Occipital lobe (tissue), 2 donors: ENCODE measurements around the gene CHST11. TPM values are rescaled to one million over a fixed set of nuclear protein-coding genes. Genes with fewer than 3 reads are reported as not detected.
"Not testable (repeated sequence)": the region's sequence is repeated elsewhere in the genome, so short reads cannot be mapped to it uniquely, and the experiment has no call there.

ENCODE experiments used
- DNase-seq: peaks from one replicate; lab custom pipeline; 2025; lab: John Stamatoyannopoulos, UW
- total RNA-seq: library from RNA; depleted of rRNA; stranded (reverse); fragments of >200 nt; gene quantifications from one replicate; pipeline ENCODE4 v1.2.3, GENCODE V29; 2014

The CHST11 gene
- total RNA-seq, 1 donor from 2014 or later = 29.0 TPM

DNA sequence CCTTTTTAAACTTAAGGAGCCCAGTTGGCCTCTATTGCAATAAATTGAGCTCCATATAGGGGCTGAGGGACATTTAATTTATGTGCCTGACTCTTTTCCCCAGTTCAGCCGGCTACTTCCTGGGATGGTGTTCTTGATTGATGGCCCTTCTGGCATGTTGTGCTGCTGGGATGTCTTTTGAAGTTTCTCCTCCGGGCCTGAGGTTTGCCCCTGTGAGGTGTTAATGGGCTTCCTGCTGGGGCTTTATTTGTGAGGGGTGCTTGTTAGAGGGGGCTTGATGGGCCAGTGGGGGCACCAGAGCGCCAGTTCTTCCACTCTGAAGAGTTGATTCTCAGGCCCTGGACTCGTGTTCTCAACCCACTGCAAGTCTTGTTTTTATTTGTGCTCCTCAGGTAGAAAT lies 69.6 kb downstream of the CHST11 start:
- DNase-seq = no peak

DNA sequence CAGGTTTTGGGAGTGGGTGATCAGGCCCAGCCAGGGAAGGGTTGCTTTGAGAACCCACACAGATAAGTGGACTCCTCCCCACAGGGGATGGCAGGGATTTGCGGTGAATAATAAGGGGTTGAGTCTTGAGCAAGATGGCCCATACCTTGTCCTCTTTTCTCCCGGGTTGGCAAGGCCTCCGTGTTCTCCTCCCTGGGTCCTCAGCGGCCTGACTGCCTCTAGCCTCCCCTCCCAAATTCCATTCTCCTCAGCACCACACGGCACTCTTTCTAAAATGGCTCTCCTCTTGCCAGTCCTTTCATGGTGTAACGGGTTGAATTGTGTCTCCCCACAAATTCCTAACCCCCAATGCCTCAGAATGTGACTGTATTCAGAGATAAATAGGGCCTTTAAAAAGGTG lies 70.0 kb downstream of the CHST11 start:
- DNase-seq = no peak

DNA sequence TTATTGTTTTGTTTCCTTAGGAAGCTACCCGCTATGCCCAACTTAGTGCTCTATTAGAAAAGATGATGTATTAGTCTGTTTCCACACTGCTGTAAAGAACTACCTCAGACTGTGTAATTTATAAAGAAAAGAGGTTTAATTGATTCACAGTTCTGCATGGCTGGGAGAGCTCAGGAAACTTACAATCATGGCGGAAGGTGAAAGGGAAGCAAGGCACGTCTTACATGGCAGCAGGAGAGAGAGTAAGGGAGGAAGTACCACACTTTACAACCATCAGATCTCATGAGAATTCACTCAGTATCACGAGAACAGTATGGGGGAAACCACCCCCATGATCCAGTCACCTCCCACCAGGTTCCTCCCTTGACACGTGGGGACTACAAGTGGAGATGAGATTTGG lies 70.9 kb downstream of the CHST11 start:
- not testable (repeated sequence) for DNase-seq

DNA sequence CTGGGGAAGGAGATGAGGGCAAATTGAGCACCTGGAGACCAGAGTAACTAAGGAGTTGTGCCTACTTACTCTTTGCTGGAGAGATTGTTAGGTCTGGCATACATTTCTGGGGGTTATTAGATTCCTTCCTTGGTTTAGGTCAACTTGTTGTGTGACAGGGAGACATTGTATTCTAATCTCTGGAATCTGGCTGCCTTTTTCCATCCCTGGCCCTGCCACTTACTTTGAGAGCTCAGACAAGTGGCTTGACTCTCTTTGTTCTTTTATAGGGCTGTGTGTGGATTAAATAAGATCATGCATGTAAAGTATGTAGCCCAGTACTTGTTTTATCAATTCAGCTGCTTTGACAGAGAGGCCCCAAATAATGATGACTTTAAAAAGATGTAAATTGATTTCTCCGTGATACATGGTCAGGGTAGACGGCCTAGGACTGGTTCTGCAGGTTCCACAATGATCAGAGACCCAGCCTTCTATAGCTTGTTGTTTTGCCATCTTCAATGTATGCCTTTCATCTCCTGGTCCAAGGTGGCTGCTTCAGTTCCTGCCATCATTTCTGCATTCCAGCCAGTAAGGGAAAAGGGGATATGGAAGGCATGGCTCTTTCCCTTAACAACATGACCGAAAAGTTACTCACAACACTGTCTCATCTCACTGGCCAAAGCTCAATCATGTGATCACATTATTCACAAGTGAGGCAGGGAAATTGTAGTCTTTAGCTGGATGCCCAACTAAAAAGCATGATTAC lies 72.6 kb downstream of the CHST11 start:
- no peak for DNase-seq

DNA sequence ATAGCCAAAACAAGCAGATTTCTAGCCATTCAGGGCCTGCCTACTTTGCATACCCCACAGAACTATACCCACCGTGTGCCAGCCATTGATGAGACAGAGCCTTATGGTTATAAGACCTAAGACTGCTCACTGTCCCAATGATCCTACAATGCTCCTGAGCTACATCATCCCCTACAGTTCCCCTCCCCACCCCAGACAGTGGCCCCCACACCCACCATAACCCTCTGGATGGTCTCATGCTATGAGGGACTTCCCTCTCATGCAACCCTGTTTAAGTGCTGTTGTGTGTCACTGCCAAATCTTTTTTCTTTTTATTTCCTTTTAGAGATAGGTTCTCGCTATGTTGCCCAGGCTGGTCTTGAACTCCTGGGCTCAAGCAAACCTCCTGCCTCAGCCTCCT lies 75.9 kb downstream of the CHST11 start:
- no peak for DNase-seq

DNA sequence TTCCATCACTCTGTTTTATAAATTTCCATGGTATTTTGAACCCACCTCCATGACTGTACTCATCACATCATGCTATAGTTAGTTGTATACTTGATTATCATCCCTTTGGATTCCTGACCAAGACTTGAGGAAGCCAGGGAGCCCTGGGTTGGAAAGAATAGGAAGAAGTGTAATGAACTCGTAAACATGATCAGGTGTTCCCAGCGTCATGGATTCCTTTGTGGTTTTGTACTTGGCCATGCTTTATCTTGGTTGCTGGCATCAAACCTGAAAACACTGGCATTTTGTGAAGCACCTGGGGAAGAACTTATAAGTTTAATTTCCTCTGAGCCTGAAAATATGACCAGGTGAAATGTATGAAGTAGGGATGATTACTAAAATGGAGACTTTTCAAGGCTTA lies 76.4 kb downstream of the CHST11 start:
- DNase-seq = no peak

DNA sequence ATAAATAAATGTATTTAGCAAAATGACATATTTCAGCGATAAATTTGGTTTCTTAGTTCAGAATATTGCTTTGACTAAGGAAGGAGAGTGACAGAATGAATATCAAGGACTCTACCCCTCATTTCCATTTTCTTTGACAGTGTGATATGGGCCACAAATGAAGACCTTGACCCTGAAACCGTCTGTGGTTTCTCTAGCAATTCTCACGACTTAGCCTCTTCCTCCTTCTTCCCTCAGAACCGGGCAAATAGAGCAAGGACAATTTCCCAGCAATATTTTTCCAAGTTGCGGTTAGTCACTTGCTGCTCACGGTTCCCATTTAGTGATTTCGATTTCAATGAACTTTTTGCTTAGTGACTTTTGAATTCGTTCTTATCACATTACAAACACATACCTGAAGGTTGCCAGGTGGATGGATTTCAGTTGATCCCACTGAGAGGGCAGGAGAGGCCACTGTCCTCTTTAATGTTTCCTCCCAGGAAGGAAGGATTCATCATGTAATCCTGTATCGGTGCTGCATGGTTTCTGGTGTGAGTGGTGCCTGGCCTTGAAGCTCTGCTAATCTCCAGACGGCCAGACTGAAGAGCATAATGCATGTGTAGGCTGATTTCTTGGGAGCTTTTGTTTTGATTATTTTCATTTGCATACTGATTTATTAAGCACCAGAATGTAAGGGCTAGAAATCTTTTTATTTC lies 77.6 kb downstream of the CHST11 start:
- DNase-seq = no peak

DNA sequence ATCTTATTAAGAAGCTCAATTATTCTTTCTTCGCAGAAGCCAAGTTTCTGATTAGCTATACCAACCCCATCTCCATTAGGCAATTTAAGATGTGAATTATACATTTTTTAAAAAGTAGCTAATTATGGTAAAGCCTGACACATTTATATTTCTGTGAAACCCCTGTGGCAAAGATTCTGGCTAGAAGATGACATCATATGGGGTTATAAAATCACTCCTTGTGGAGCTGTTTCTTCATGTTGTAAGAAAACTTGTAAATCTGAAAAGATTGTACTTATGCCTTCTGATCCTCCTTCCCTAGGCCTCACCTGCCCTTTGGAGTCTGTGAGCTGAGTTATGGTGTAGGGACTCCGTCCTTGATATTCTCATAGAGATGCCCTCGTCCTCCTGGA lies 78.1 kb downstream of the CHST11 start:
- no peak for DNase-seq

DNA sequence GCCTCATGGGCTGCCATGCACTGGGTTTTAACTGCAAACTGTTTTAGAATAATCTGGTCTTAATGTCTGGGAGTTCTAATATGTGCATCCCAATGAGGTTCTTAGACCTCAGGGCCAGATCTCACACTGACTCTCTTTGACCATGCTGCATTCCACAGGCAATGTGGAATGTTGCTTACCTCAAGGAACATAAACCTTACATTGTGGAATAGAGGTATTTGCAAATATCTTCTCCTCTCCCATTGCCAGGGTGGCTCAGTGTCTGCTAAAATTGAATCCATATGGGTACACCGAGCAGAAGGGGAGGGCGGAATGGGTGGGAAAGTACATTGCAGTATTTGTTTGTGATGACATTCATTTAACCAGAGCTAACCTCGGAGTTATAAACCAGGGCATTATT lies 78.6 kb downstream of the CHST11 start:
- DNase-seq = no peak

DNA sequence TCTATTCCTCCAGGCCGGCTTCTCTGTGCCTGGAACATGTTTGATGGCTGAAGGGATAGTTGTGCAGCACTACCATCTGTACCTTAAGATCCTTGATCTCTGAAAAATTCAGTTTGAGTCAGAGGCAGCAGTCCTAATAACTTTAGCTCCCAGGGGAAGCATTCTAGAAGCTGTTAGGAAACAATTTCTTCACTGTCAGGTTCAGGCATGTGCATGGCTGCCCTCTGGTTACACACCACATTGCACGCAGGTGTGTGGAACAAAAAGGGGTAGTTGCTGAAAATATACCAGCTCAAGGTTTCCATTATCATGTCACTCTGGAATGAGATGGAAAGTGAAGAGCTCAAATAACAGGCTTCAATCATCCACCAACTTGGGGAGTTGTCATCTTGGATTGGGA lies 80.1 kb downstream of the CHST11 start:
- DNase-seq = no peak

DNA sequence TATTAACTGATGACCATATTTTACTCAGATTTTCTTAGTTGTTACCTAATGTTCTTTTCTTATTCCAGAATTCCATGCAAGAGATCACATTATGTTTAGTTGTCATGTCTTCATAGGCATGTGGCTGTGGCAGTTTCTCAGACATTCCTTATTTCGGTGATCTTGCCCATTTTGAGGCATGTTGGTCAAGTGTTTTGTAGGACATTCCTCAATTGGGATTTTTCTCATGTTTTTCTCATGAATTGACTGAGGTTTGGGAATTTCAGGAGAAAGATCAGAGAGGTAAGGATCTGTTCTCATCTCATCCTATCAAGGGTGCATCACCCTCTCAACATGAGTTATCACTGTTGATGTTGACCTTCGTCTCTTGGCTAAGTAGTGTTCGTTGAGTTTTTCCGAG lies 81.3 kb downstream of the CHST11 start:
- DNase-seq = no peak

DNA sequence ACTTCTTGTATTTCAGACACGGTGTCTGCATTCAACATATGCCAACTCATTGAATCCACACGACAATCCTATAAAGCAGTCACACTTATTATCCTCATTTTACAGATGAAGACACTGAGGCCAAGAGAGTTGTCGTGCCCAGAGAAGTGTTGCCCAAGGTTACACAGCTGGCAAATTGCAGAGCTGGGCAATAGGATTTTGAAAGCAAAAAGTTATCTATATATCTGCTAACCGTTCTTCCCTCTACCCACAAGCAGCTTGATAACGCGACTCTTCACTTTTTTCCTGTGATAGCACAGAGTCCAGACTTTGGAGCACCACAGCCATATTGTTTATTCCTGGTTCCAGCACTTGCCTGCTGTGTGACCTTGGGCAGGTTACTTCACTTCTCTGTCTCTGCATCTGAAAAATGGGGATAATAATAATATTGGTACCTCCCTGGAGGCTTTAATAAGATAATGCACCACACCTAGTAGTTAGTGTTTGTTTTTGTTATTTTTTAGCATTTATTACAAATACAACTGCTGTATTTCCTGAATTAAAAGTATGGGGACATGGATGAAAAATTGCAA lies 82.2 kb downstream of the CHST11 start:
- DNase-seq = no peak

DNA sequence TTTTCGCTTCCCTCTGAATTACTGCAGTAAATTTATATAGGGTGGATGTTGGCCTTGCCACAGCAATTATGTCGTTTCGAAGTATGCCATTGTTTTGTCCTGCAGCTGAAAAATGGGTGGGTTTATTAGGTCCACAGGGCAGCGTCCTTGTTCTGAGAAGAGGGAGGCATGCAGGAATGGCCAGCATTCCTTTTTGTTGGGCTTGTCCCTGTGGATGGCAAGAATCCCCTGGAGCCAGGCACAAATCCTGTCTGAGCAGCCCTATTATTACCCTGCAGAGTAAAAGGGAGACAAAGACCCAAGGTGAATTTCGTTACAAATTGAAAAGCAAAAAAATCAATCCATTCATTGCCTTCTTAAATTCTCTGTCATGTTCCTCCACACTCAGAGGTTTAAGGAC lies 88.1 kb downstream of the CHST11 start:
- DNase-seq = no peak

DNA sequence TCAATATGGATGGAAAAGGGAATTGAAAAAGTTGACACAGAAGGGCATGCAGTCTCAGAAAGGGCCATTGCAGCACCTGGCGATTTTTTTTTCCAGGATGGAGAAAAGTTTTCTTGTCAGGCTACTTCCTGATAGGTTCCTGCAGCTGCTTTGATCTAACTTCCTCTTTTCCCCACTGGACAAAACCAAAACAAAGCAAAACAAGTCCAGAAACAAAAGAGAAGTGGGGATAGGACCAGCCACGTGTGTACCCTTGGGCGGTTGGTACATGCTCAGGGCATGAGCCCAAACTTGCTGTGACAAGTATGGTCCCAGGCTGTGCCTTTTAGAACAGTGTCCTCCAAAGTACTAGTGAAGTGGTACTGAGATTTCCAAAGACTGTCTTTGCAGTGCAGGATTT lies 89.8 kb downstream of the CHST11 start:
- no peak for DNase-seq

DNA sequence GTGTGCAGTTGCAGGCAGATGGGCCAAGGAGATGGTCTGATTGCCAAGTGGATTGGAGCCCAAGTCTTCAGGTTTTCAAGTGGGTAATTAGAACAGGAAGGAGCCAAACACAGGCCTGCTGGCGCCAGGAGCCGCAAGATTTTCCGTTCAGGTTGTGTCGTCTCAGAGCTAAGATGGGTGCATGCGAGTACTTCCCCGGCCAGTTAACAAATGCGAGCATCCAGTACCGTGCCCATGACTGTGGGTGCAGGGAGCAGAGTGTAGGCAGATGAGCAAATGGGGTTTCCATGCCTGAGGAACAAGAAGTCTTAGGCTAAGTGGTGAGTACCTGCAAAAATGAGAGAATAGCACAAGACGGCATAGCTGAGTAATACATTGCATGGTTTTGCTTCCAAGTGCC lies 90.5 kb downstream of the CHST11 start:
- DNase-seq = no peak

DNA sequence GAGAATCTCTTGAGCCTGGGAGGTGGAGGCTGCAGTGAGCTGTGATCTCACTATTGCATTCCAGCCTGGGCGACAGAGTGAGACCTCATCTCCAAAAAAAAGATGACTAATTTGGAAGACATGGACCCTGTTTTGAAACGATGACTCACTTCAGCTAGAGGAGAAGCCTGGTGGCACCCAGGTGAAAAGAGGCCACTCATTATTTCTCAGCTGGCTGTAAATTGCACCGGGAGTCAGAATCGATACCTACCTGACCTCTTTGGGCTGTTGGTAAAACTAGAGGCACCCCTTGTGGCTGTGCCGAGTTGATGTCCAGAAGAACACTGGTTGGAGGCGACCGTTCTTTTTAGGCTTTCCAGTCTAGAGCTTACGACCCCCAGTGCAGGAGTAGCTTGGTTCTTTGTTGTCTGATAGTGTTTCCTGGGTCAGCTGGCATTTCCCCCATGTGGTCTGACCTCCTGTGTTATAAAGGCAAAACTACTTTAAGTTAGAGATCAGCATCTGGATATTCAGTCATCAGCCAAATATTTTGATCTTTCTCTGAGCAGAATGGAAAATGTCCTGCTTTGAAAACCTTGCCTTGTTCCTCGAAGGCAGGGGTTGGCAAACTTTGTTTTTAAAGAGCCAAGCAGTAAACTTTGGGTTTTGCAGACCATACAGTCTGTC lies 93.2 kb downstream of the CHST11 start:
- no peak for DNase-seq

DNA sequence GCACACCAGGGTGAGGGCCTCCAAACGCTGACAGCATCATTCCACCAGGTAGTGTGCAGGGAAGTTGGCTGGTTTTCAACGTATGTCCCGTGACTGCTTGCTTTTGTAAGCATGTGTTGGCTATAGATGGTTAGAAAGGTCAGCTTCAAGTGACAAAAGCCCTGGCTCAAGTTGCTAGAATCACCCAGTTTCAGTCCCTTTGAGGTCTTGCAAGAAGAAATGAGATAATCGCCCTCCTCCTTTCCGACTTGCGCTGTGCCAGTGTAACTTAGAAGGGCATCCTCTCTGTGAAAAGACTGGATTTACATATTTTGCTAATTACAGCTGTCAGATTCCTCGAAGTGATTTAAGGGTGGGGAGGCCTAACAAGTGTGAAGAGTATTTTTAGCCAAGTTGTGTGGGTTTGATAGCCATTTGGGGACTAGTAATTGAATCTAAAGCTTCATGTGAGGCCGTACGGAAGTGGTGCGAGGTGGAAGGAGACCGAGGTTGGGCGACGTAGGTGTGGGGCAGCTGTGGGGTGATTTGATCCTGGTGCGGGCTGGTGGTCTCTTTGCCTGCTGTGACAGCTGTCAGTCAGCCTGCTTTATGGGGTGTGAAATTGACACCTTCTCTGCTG lies 94.7 kb downstream of the CHST11 start:
- DNase-seq = no peak

DNA sequence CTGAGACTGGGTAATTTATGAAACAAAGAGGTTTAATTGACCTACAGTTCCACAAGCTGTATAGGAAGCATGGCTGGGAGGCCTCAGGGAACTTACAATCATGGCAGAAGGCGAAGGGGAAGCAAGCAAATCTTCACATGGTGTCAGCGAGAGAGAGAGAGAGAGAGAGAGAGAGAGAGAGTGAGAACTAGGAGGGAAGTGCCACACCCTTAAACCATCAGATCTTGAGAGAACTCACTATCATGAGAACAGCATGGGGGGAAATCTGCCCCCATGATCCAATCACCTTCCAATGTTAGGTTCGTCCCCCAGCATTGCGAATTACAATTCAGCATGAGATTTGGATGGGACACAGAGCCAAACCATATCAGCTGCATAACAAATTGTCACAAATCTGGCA lies 96.7 kb downstream of the CHST11 start:
- DNase-seq = no peak

DNA sequence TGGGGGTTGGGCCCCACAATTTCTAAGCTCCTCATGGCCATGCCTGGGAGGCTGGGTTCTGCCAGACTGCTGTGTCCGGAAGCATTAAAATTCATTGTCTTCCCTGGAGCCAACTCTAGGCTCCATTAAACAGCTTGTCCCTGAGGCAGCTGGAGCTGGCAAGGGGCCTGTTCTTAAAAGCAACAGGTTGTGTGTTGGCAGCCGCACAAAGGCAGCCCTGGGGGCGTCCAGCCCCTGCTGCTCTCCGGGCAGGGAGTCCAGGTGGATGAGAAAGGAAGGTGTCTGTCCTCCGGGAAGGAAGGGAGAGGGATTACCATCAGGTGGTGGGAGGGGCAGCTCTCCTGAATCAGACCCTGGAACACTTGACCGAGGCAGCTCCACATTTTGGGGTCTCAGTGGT lies 98.9 kb downstream of the CHST11 start:
- DNase-seq = no peak

DNA sequence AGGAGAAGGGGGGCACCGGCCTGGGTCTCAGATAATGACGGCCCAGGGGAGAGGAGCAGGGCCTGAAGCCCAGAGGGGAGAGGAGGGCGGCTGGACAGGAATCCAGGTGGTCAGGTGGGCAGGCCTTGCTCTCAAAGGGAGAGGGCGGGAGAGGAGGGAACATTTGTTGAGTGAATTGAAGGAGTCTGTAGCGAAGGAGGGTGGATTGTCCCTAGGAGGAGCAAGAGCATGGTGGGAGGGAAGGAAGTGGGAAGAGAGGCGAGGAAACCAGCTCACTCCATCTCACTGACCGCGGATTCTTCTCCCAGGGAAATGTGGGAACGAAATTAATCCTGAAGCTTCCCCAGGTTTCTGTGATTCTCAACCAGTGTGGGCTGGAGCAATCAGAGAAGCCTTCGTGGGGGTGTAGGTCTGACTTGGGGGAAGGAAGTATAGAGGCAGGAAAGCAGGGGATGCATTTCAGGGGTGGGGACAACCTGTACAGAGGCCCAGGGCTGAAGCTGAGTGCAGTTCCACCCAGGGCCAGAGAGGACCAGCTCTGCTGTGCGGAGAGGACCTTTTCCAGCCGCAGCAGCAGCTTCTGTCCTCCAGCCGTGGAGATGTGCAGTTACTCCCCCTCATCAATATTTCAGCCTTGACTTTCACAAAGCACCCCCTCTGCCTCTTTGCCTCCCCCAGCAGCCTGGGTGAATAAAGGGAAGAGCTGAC lies 100.9 kb downstream of the CHST11 start:
- DNase-seq = no peak

DNA sequence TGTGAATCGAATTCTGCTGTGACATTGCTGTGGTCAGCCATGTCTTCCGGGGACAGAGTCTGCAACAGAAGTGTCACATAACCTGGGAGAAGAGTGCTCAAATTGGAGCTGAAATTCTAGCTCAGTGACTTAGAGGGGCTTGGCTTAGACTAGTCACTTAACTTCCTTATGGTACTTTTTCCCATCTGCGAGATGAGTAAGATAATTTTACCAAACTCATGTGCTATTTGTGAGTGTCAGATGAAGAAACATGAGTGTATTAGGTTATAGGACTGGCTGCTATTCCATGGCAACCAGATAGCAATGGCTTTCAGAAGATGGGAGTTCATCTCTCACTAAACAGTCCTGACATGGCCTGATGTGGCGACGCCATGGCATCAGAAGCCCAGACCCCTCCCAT lies 104.1 kb downstream of the CHST11 start:
- DNase-seq = no peak
